GM20000 (cell line): ENCODE measurements around the gene ANKRD13B.

Experiments
- DNase-seq: peaks from one replicate; pipeline ENCODE4 v3.0.0; 2012; ENCODE audit warnings: low spot score
- TF ChIP-seq, protein P1 (sequence below): IDR thresholded peaks from 2 replicates; pipeline ENCODE4 v1.5.1; 2012; ENCODE audit warnings: mild to moderate bottlenecking, control low read depth; ENCODE audit errors: extremely low read depth, missing control alignments

The ANKRD13B gene

GRCh38 chr17:29592850-29593551 lies at the start of gene ANKRD13B:
Gene ANKRD13B (plus strand): TSS chr17:29593132. CDS start chr17:29593622, 490 bp downstream.
- peak; percentile 77 for DNase-seq
- TF ChIP-seq, protein P1, sequence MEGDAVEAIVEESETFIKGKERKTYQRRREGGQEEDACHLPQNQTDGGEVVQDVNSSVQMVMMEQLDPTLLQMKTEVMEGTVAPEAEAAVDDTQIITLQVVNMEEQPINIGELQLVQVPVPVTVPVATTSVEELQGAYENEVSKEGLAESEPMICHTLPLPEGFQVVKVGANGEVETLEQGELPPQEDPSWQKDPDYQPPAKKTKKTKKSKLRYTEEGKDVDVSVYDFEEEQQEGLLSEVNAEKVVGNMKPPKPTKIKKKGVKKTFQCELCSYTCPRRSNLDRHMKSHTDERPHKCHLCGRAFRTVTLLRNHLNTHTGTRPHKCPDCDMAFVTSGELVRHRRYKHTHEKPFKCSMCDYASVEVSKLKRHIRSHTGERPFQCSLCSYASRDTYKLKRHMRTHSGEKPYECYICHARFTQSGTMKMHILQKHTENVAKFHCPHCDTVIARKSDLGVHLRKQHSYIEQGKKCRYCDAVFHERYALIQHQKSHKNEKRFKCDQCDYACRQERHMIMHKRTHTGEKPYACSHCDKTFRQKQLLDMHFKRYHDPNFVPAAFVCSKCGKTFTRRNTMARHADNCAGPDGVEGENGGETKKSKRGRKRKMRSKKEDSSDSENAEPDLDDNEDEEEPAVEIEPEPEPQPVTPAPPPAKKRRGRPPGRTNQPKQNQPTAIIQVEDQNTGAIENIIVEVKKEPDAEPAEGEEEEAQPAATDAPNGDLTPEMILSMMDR, result no peak

DNA sequence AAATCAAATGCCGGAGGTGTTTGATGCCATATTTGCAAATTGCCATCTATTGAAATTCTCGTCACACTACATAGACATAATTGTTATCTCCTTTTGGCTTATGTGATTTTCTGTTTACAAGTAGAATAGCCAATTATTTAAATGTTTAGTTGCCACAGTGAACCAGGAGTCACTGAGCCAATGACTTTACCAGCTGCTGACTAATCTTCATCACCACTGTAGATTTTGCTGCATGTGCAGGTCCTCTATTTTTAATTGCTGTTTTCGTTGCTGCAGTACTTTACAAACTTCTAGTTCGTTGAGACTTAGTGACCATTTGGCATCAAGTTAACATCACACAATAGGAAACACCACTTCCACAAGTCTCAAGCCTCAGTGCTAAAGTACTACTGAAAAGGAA lies 48.9 kb upstream of the ANKRD13B start:
- TF ChIP-seq, protein P1, result no peak
- no peak for DNase-seq

DNA sequence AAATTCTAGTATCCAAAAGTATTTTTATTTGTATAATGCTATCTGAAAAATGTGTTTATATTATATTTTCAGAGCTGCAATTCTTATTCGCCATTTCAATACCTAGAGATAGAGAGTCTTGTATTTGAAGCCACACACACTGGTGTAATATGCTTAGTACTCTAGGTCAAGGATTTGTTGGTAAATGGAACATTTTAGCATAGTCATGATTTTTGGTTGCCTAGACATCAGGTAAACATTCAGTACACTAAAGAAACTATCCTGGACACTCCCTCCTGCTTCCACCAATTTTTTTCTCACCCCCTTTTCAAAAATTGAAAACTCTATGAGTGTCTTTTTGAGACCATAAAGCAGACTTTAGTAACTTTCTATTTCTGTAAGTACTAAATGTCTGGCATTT lies 46.8 kb upstream of the ANKRD13B start:
- TF ChIP-seq, protein P1, result no peak

DNA sequence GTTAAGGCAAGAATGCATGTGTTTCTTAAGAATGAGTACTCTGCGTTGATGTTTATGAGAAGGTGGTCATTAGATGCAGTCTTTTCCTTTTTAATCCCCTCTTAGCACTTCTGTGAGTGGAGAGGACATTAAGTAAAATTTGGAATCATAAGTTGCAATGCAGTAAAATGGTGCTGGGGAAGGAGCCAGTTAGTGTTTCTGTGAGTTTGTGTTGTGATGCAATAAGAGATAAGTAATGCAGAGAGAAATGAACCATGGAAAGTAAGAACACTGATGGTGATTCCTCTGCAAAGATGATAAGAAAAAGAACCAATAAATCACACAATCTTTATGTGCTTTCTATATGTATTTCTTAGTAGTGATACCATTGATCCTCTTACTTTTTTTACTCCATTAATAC lies 46.1 kb upstream of the ANKRD13B start:
- TF ChIP-seq, protein P1, result no peak
- no peak for DNase-seq

More for the DNA sequence above, 46.8 kb upstream of the ANKRD13B start:
- no peak for DNase-seq

- TF ChIP-seq, protein P1, result no peak
- peak; percentile 58 for DNase-seq
Measured at GRCh38 chr17:29549177-29549923, 43.6 kb upstream of the ANKRD13B start.

DNA sequence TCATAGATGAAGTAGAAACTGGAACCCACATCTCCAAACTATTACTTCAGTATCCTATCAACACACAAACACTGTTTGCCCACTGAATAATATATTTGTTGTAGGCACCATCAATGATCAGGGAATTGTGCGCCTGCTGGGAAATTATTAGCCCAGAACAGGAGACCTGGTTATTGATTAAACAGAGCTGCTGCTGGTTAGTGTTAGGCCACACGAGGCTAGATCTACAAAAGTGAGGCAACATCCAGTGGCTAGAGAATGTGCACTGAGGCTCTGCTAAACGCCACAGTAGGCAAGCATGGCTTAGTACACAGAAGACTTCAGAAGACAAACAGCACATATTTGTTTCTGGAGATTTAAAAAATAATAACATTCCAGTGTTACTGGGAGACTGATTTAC lies 37.1 kb upstream of the ANKRD13B start:
- no peak for DNase-seq
- TF ChIP-seq, protein P1, result no peak

DNA sequence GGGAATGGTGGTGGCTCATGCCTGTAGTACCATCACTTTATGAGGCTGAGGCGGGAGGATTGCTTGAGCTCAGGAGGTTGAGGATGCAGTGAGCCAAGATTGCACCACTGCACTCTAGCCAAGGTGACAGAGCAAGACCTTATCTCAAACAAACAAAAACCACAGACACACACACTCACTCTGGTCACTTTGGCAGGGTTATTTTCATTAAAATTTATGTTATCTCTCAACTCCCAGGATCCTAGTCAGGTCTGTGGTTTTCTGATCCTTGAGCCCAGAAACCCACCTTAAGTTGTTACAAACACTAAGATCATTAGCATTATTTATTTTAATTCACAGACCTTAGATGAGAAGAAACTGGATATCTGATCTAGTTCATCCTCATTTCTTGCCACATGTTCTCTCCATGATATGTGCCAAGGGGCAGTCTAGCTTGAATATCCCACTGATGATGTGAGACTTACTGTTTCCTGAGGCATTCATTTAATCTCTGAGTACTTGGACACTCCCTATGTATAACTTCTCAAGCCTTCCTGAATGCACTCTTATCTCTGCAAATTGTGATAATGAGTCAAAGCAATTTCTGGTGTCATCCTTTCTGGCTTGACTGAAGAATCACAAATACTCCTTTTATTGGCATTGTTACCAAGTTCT lies 35.7 kb upstream of the ANKRD13B start:
- no peak for DNase-seq
- TF ChIP-seq, protein P1, result no peak
